ENCODE measurements around the gene IQGAP1. TPM values are rescaled to one million over a fixed set of nuclear protein-coding genes. Genes with fewer than 3 reads are reported as not detected.
A peak's percentile ranks its signal among the peaks of the same experiment; 100 is the strongest.

The IQGAP1 gene
- total and polyA plus RNA-seq, 2 of the 13 experiments (the other 11 are each of a cell fraction or from before 2014, with no cell fraction given) = 29.5 to 37.9 TPM

- no peak for DNase-seq (ENCODE audit: low spot score)
- FAIRE-seq = peak; percentile 37
- no peak overlapping the region for H3K9ac ChIP-seq (ENCODE audit: insufficient read depth, low read depth, low read length)
- H3K36me3 ChIP-seq (replicated peaks in 1 of 2; ENCODE audit: control insufficient read depth in 1 of 2, insufficient read depth in 2 of 2, low read length in 2 of 2) = no peaks in the 10 kb centered on the region
- H3K9me3 ChIP-seq (ENCODE audit: low read length) = no peaks in the 10 kb centered on the region
- H3K79me2 ChIP-seq (ENCODE audit: insufficient read depth, low read length) = peaks cover 52% of the 10 kb centered on the region
- no TSS peak for BruUV-seq (replicated peaks)
- no peak for ATAC-seq
- no peaks in the 10 kb centered on the region for H3K27me3 ChIP-seq (ENCODE audit: control insufficient read depth in 1 of 2, insufficient read depth in 2 of 2, low read length in 2 of 2)
- POLR2A ChIA-PET = no interaction called here
- H3K4me1 ChIP-seq (ENCODE audit: insufficient read depth, low read length) = peaks cover 29% of the 10 kb centered on the region
- H3K4me2 ChIP-seq (ENCODE audit: low read depth, low read length) = no peak overlapping the region
- H3K4me3 ChIP-seq (replicated peaks in 1 of 3; ENCODE audit: insufficient read depth in 1 of 3, low read depth in 2 of 3, low read length in 3 of 3) = no peak overlapping the region
- in situ Hi-C loops (cut with HindIII; ENCODE audit: extremely low pct_ligation_motif_present, low pct_unique_long_range_greater_than_20kb) = no loop called here
- H2AFZ ChIP-seq (ENCODE audit: low read length) = no peak overlapping the region
- intact Hi-C loops (cut with micrococcal nuclease; ENCODE audit: unreplicated experiment) = no loop called here
- no peaks in the 10 kb centered on the region for H4K20me1 ChIP-seq (ENCODE audit: insufficient read depth, low read length)
- H3K27ac ChIP-seq (ENCODE audit: extremely low read length, insufficient read depth, low read length) = no peak overlapping the region
- CTCF ChIA-PET (ENCODE audit: low intra/inter-chr PET ratio, low total read pairs) = no interaction called here
- WGBS (ENCODE audit: low lambda C conversion rate) = 98% methylated on average over 3 of the region's 3 CpGs
- TF ChIP-seq ZNF34 (CRISPR knock-in tag; IDR thresholded peaks at IDR 0.05; ENCODE audit: borderline replicate concordance) (no peak), MAFG (CRISPR knock-in tag; IDR thresholded peaks at IDR 0.05) (no peak), BRCA1 (CRISPR knock-in tag; IDR thresholded peaks at IDR 0.05) (no peak), PBX2 (CRISPR knock-in tag; IDR thresholded peaks at IDR 0.05) (no peak), ZNF12 (CRISPR knock-in tag; IDR thresholded peaks at IDR 0.05) (no peak), ATF6 (CRISPR knock-in tag; conservative IDR thresholded peaks at IDR 0.05) (no peak), HNF1A (IDR thresholded peaks at IDR 0.05; ENCODE audit: low read depth) (no peak), HNF1A (CRISPR knock-in tag; IDR thresholded peaks at IDR 0.05; ENCODE audit: borderline replicate concordance) (no peak), ZHX2 (IDR thresholded peaks at IDR 0.05; ENCODE audit: low read depth) (no peak), ZHX2 (CRISPR knock-in tag; IDR thresholded peaks at IDR 0.05; ENCODE audit: borderline replicate concordance) (no peak), DNMT3B (CRISPR knock-in tag; conservative IDR thresholded peaks at IDR 0.05) (no peak), ZNF33B (CRISPR knock-in tag; IDR thresholded peaks at IDR 0.05) (no peak)
These were observed 17.1 kb downstream of the IQGAP1 start for GRCh38 chr15:90405055-90405607.

All from HepG2 (cell line).